K562 (cell line): Measurements from ENCODE around the gene DYNLL1. TPM values are rescaled to one million over a fixed set of nuclear protein-coding genes. Genes with fewer than 3 reads are reported as not detected.

Experiments used
- ATAC-seq: fragments of 200-7000 bp; cut with Tn5 transposase; 3 replicates; pipeline ENCODE4 v1.9.1; 2020; ENCODE audit warnings: moderate library complexity
- BruUV-seq: library from RNA; stranded (reverse); fragments of 400-500 nt; replicated peaks from 2 replicates; lab custom pipeline; 2021; lab: Mats Ljungman, UMichigan
- CTCF ChIA-PET: fragments of 300-600 bp; formaldehyde crosslinking; extraction: SDS; loops from one replicate; lab custom pipeline; 2021; ENCODE audit warnings: low intra/inter-chr PET ratio; lab: Yijun Ruan, JAX
- POLR2A ChIA-PET: fragments of 300-600, 350-650 bp; sonication (Branson Sonifier 250); formaldehyde crosslinking; extraction: SDS; loops from one replicate; lab custom pipeline; 2021; ENCODE audit warnings: antibody characterized with exemption, inconsistent platforms; lab: Yijun Ruan, JAX
- DNase-seq, 4 experiments: peaks; one replicate each; pipeline versions ENCODE4 v3.0.0 to v3.0.0-alpha.2; 2011 to 2018; ENCODE audit warnings: low spot score in 3 of 4, mixed read lengths in 3 of 4; ENCODE audit errors: extremely low read depth in 1 of 4
- FAIRE-seq: peaks from 2 replicates; lab custom pipeline; 2011; peaks lifted over from hg19 to GRCh38; lab: Jason Lieb, UNC
- H2AFZ ChIP-seq: 2 replicates; pipeline ENCODE4 v1.6.0; 2011; ENCODE audit warnings: low read depth, low read length, control low read depth, inconsistent platforms
- H3K27ac ChIP-seq: fragments of 200-600 bp; 3 replicates; pipeline ENCODE4 v1.8.0; 2011; ENCODE audit warnings: low read depth, mild to moderate bottlenecking, control low read depth, inconsistent platforms, low read length, moderate library complexity, mixed read lengths; ENCODE audit errors: extremely low read depth
- H3K27me3 ChIP-seq, 2 experiments: fragments of 300-600 bp in 1 of 2; 2 replicates in 1 of 2; 3 replicates in 1 of 2; pipeline versions ENCODE4 v1.6.0 to v1.8.0; 2011; ENCODE audit warnings: inconsistent platforms in 2 of 2, low read length in 2 of 2, mild to moderate bottlenecking in 1 of 2, mixed read lengths in 1 of 2, moderate library complexity in 1 of 2; ENCODE audit not compliant: control insufficient read depth in 2 of 2, insufficient read depth in 2 of 2
- H3K36me3 ChIP-seq: fragments of 300-600 bp; 3 replicates; pipeline ENCODE4 v1.8.0; 2011; ENCODE audit warnings: mild to moderate bottlenecking, low read length, inconsistent platforms; ENCODE audit not compliant: control insufficient read depth, insufficient read depth
- H3K4me1 ChIP-seq, 2 experiments: fragments of 200-600 bp in 1 of 2; replicated peaks in 1 of 2; 2 replicates in 1 of 2; 3 replicates in 1 of 2; pipeline versions ENCODE4 v1.5.1 to v1.8.0; 2011; ENCODE audit warnings: inconsistent platforms in 2 of 2, low read length in 2 of 2, mild to moderate bottlenecking in 1 of 2, mixed read lengths in 1 of 2, moderate library complexity in 1 of 2; ENCODE audit not compliant: control insufficient read depth in 2 of 2, insufficient read depth in 2 of 2
- H3K4me2 ChIP-seq: 2 replicates; pipeline ENCODE4 v1.6.1; 2011; ENCODE audit warnings: low read length, control low read depth, inconsistent platforms, mixed read lengths; ENCODE audit not compliant: insufficient read depth
- H3K4me3 ChIP-seq: fragments of 200-600 bp; sonication (generic), shearing (Covaris generic); 2 replicates; pipeline ENCODE4 v1.5.1; 2016; ENCODE audit warnings: control low read depth, inconsistent platforms
- H3K79me2 ChIP-seq: fragments of 200-600 bp; 3 replicates; pipeline ENCODE4 v1.8.0; 2011; ENCODE audit warnings: low read length, inconsistent platforms; ENCODE audit not compliant: control insufficient read depth, insufficient read depth
- H3K9ac ChIP-seq, 2 experiments: 2 replicates each; pipeline versions ENCODE4 v1.6.0 to v1.6.1; 2011; ENCODE audit warnings: low read depth in 2 of 2, low read length in 2 of 2, control low read depth in 1 of 2, inconsistent platforms in 1 of 2, mild to moderate bottlenecking in 1 of 2, mixed read lengths in 1 of 2; ENCODE audit not compliant: insufficient read depth in 1 of 2
- H3K9me1 ChIP-seq: one replicate; pipeline ENCODE4 v1.6.0; 2011; ENCODE audit warnings: inconsistent platforms, mild to moderate bottlenecking, low read length, moderate library complexity; ENCODE audit not compliant: control insufficient read depth, insufficient read depth
- H3K9me3 ChIP-seq: replicated peaks from 2 replicates; pipeline ENCODE4 v1.5.1; 2011; ENCODE audit warnings: low read depth, low read length, inconsistent platforms; ENCODE audit not compliant: control insufficient read depth, insufficient read depth
- H4K20me1 ChIP-seq: replicated peaks from 2 replicates; pipeline ENCODE4 v1.6.1; 2011; ENCODE audit warnings: low read length, inconsistent platforms, mixed read lengths; ENCODE audit not compliant: control insufficient read depth, insufficient read depth
- ARNT ChIP-seq, 2 experiments: fragments of 450-650 bp; IDR thresholded peaks; 2 replicates each; pipeline ENCODE4 v1.6.1; 2016; ENCODE audit warnings: mild to moderate bottlenecking in 1 of 2
- ATF3 ChIP-seq, 2 experiments: fragments of 450-650 bp in 1 of 2; sonication (generic) in 1 of 2; formaldehyde crosslinking in 1 of 2; IDR thresholded peaks in 1 of 2; conservative IDR thresholded peaks in 1 of 2; 2 replicates each; pipeline versions ENCODE4 v1.6.1 to v1.8.1; 2016 to 2023; ENCODE audit warnings: mild to moderate bottlenecking in 2 of 2, moderate library complexity in 2 of 2, inconsistent platforms in 1 of 2, missing genetic modification reagents in 1 of 2
- BACH1 ChIP-seq: fragments of 200-800 bp; sonication (Bioruptor generic); IDR thresholded peaks from 2 replicates; pipeline ENCODE4 v1.6.1; 2016; ENCODE audit warnings: missing genetic modification characterization, missing compliant biosample characterization
- CAMTA2 ChIP-seq: fragments of 250-450 bp; sonication (Bioruptor Pico); conservative IDR thresholded peaks from 2 replicates; pipeline ENCODE4 v1.5.1; 2022
- CCAR2 ChIP-seq: fragments of 200-400 bp; formaldehyde crosslinking; IDR thresholded peaks from 2 replicates; pipeline ENCODE4 v1.6.1; 2017; ENCODE audit warnings: mild to moderate bottlenecking, low read depth, low read length
- CGGBP1 ChIP-seq: fragments of 250-450 bp; sonication (Bioruptor Pico); IDR thresholded peaks from 2 replicates; pipeline ENCODE4 v1.9.0; 2021; ENCODE audit warnings: mild to moderate bottlenecking
- CTCF ChIP-seq, 3 experiments: IDR thresholded peaks in 2 of 3; conservative IDR thresholded peaks in 1 of 3; 2 replicates each; pipeline ENCODE4 v1.5.1; 2011 to 2012; ENCODE audit warnings: low read length in 3 of 3, mild to moderate bottlenecking in 3 of 3, control low read depth in 2 of 3, improper control_type of control experiment in 1 of 3, inconsistent platforms in 1 of 3, low read depth in 1 of 3, mixed read lengths in 1 of 3, moderate library complexity in 1 of 3; ENCODE audit not compliant: insufficient read depth in 2 of 3
- FUS ChIP-seq: fragments of 200-400 bp; formaldehyde crosslinking; optimal IDR thresholded peaks from 2 replicates; pipeline ENCODE3; 2017; ENCODE audit warnings: low read depth, low read length
- GABPB2 ChIP-seq: fragments of 250-450 bp; sonication (Bioruptor Pico); conservative IDR thresholded peaks from 2 replicates; pipeline ENCODE4 v1.5.1; 2021; ENCODE audit warnings: mild to moderate bottlenecking
- NELFE ChIP-seq: IDR thresholded peaks from 2 replicates; pipeline ENCODE4 v1.6.1; 2011; ENCODE audit warnings: mild to moderate bottlenecking; ENCODE audit not compliant: insufficient read depth, insufficient read length
- RBFOX2 ChIP-seq: fragments of 200-400 bp; formaldehyde crosslinking; IDR thresholded peaks from 2 replicates; pipeline ENCODE4 v1.6.1; 2017; ENCODE audit warnings: low read depth, mild to moderate bottlenecking, low read length, moderate library complexity
- SMC3 ChIP-seq: conservative IDR thresholded peaks from 2 replicates; pipeline ENCODE4 v1.6.1; 2011; ENCODE audit warnings: low read depth, low read length, improper control_type of control experiment; ENCODE audit not compliant: insufficient read depth
- SOX6 ChIP-seq: fragments of 450-650 bp; IDR thresholded peaks from 2 replicates; pipeline ENCODE4 v1.6.1; 2014; ENCODE audit warnings: mild to moderate bottlenecking
- STAT5A ChIP-seq: IDR thresholded peaks from 2 replicates; pipeline ENCODE4 v1.6.1; 2012; ENCODE audit warnings: low read length, inconsistent platforms, borderline replicate concordance
- TEAD4 ChIP-seq, 2 experiments: sonication (generic) in 1 of 2; formaldehyde crosslinking in 1 of 2; IDR thresholded peaks; 2 replicates each; pipeline versions ENCODE4 v1.6.1 to v1.8.0; 2012 to 2022; ENCODE audit warnings: borderline replicate concordance in 1 of 2, inconsistent platforms in 1 of 2, low read length in 1 of 2, mild to moderate bottlenecking in 1 of 2, missing genetic modification reagents in 1 of 2
- ZC3H8 ChIP-seq: fragments of 450-650 bp; IDR thresholded peaks from 2 replicates; pipeline ENCODE4 v1.6.1; 2017
- ZNF133 ChIP-seq: fragments of 250-450 bp; sonication (Bioruptor Pico); IDR thresholded peaks from 2 replicates; pipeline ENCODE4 v1.4.0; 2020; ENCODE audit warnings: mild to moderate bottlenecking
- ZNF3 ChIP-seq: fragments of 250-450 bp; sonication (Bioruptor Pico); IDR thresholded peaks from 2 replicates; pipeline ENCODE4 v1.5.0; 2021; ENCODE audit warnings: mild to moderate bottlenecking, moderate library complexity
- ZNF639 ChIP-seq, 2 experiments: fragments of 200-800 bp in 1 of 2; sonication (Bioruptor generic) in 1 of 2; sonication (generic) in 1 of 2; formaldehyde crosslinking in 1 of 2; IDR thresholded peaks in 1 of 2; conservative IDR thresholded peaks in 1 of 2; 2 replicates each; pipeline versions ENCODE4 v1.5.0 to v1.6.1; 2016 to 2020; ENCODE audit warnings: missing compliant biosample characterization in 1 of 2, missing genetic modification characterization in 1 of 2, missing genetic modification reagents in 1 of 2
- ZSCAN32 ChIP-seq: fragments of 450-650 bp; formaldehyde crosslinking; IDR thresholded peaks from 2 replicates; pipeline ENCODE4 v1.4.0; 2020; ENCODE audit warnings: mild to moderate bottlenecking, moderate library complexity
- WGBS: fragments of 100-300 bp; shearing (Covaris generic); methylation state at CpG from one replicate; pipeline ENCODE4 v1.1.6; 2016; ENCODE audit warnings: low coverage, mixed read lengths; ENCODE audit not compliant: insufficient coverage; ENCODE audit errors: missing lambda C conversion rate; 5-methylcytosine and 5-hydroxymethylcytosine counted together
- in situ Hi-C: fragments of 300-500 bp; cut with MboI; formaldehyde crosslinking; loops from 4 replicates; pipeline ENCODE4 v1.15.0; 2018; ENCODE audit warnings: inconsistent platforms, mixed read lengths
- intact Hi-C: fragments of 100-400 bp; cut with micrococcal nuclease; formaldehyde crosslinking; loops from 2 replicates; pipeline ENCODE4 v1.14.2; 2022
- polyA plus RNA-seq, 8 experiments: library from polyadenylated mRNA; depleted of rRNA in 4 of 8; stranded (reverse) in 5 of 8; unstranded in 3 of 8; fragments of >200 nt; fragmentation: Nextera tagmentation in 2 of 8; fragmentation: Illumina TruSeq in 1 of 8; extraction: Ambion mirVana in 2 of 8; extraction: Trizol in 1 of 8; gene quantifications; 2 replicates each; pipeline versions ENCODE4 v1.2.1 to v1.2.3, GENCODE V29; 2011 to 2014; ENCODE audit warnings: inconsistent platforms in 1 of 8, missing spikeins in 1 of 8
- total RNA-seq, 7 experiments: library from RNA; depleted of rRNA in 6 of 7; stranded (reverse); fragments of >200 nt in 6 of 7; fragmentation: Illumina TruSeq in 2 of 7; extraction: Trizol in 2 of 7; gene quantifications; 2 replicates each; pipeline versions ENCODE4 v1.2.1 to v1.2.3, GENCODE V29; 2011 to 2021; ENCODE audit warnings: low replicate concordance in 1 of 7

DYNLL1 gene
- total and polyA plus RNA-seq, 9 of the 15 experiments (the other 6 are each of a cell fraction or from before 2014, with no cell fraction given), result 303 to 1,112 (median 468) TPM

- no peak for FAIRE-seq
Measured at GRCh38 chr12:120546050-120546386, 50.1 kb downstream of the DYNLL1 start.

More at GRCh38 chr12:120546050-120546386, 50.1 kb downstream of the DYNLL1 start:
- CTCF ChIA-PET, result no interaction called here
- no peaks in the 10 kb centered on the region for H3K27me3 ChIP-seq
- H3K4me3 ChIP-seq, result no peak overlapping the region
- no peak for TF ChIP-seq ZC3H8
- TF ChIP-seq SMC3, result no peak
- TF ChIP-seq TEAD4 (IDR thresholded peaks at IDR 0.05; ENCODE audit: low read length), result no peak
- no peak for TF ChIP-seq TEAD4 (CRISPR knock-in tag; IDR thresholded peaks at IDR 0.05; ENCODE audit: borderline replicate concordance)
- TF ChIP-seq ZNF133 (CRISPR knock-in tag), result no peak
- no peak for TF ChIP-seq FUS
- no peak for TF ChIP-seq SOX6
- TF ChIP-seq STAT5A, result no peak
- TF ChIP-seq CTCF (IDR thresholded peaks at IDR 0.05 in 2 of 3, conservative IDR thresholded peaks at IDR 0.05 in 1 of 3; ENCODE audit: insufficient read depth in 2 of 3, low read depth in 1 of 3, low read length in 3 of 3), result no peak
- no peak for TF ChIP-seq GABPB2 (CRISPR knock-in tag)
- no peak for TF ChIP-seq ZSCAN32 (CRISPR knock-in tag)
- no peak for TF ChIP-seq BACH1 (tag)
- no peak for TF ChIP-seq ZNF639 (CRISPR knock-in tag; conservative IDR thresholded peaks at IDR 0.05 in 1 of 2, IDR thresholded peaks at IDR 0.05 in 1 of 2)
- TF ChIP-seq CCAR2, result no peak
- no peak for TF ChIP-seq CGGBP1 (CRISPR knock-in tag)
- TF ChIP-seq ATF3 (IDR thresholded peaks at IDR 0.05), result no peak
- no peak for TF ChIP-seq ATF3 (CRISPR knock-in tag; conservative IDR thresholded peaks at IDR 0.05)
- TF ChIP-seq ZNF3 (CRISPR knock-in tag), result no peak
- no peak for TF ChIP-seq CAMTA2 (CRISPR knock-in tag)
- TF ChIP-seq RBFOX2, result no peak
- TF ChIP-seq ARNT (IDR thresholded peaks at IDR 0.05), result no peak
- no peak for TF ChIP-seq NELFE
- TF ChIP-seq, all 486 proteins: peak for 0
- H3K79me2 ChIP-seq, result peaks cover 73% of the 10 kb centered on the region
- intact Hi-C loops, result no loop called here
- no peak overlapping the region; a peak in 1 of 4 replicates for H3K9ac ChIP-seq
- H4K20me1 ChIP-seq, result peaks cover 23% of the 10 kb centered on the region
- DNase-seq (no peak), ATAC-seq (no peak)
- no peak overlapping the region for H2AFZ ChIP-seq
- no peak overlapping the region for H3K4me2 ChIP-seq
- 70% methylated on average over 3 of the region's 3 CpGs for WGBS
- in situ Hi-C loops, result no loop called here
- POLR2A ChIA-PET, result interaction anchor here (0.6 to 1.6 kb wide), 3 partner anchors 9 to 190 kb away, joined by 3 to 5 read pairs (median 3); no protein-coding TSS in a partner anchor
- BruUV-seq, result no TSS peak
- H3K9me1 ChIP-seq, result no peaks in the 10 kb centered on the region
- H3K36me3 ChIP-seq, result peaks cover 68% of the 10 kb centered on the region
- no peak overlapping the region for H3K27ac ChIP-seq
- peaks cover 5 to 8% of the 10 kb centered on the region in 2 experiments; a peak in 4 of 5 replicates for H3K4me1 ChIP-seq
- no peaks in the 10 kb centered on the region for H3K9me3 ChIP-seq
